GM12878 (cell line): Measurements from ENCODE around the gene GGT6. TPM values are rescaled to one million over a fixed set of nuclear protein-coding genes. Genes with fewer than 3 reads are reported as not detected.

Experiments
- ATAC-seq: fragments of 200-7000 bp; cut with Tn5 transposase; 3 replicates; pipeline ENCODE4 v1.9.1; 2020; ENCODE audit warnings: mild to moderate bottlenecking, moderate library complexity
- BruUV-seq: library from RNA; stranded (reverse); fragments of 400-500 nt; replicated peaks from 2 replicates; lab custom pipeline; 2021; lab: Mats Ljungman, UMichigan
- CTCF ChIA-PET: fragments of 300-600 bp; sonication (Branson Sonifier 250); formaldehyde crosslinking; extraction: SDS; loops from one replicate; lab custom pipeline; 2021; ENCODE audit warnings: inconsistent platforms; lab: Yijun Ruan, JAX
- POLR2A ChIA-PET: fragments of 350-600 bp; formaldehyde crosslinking; extraction: SDS; loops from one replicate; lab custom pipeline; 2021; ENCODE audit warnings: inconsistent platforms; lab: Charles Lee
- RAD21 ChIA-PET: fragments of 300-600 bp; sonication (Branson Sonifier 250); formaldehyde crosslinking; loops from one replicate; lab custom pipeline; 2023; ENCODE audit warnings: antibody characterized with exemption; ENCODE audit not compliant: unreplicated experiment; lab: Charles Lee
- SMC1A ChIA-PET: fragments of 300-600 bp; sonication (Branson Sonifier 250); formaldehyde crosslinking; loops from one replicate; lab custom pipeline; 2023; ENCODE audit not compliant: unreplicated experiment, uncharacterized antibody; lab: Charles Lee
- DNase-seq: peaks from one replicate; pipeline ENCODE4 v3.0.0-alpha.2; 2011; ENCODE audit warnings: low read depth, low spot score
- FAIRE-seq: peaks from 3 replicates; lab custom pipeline; 2011; peaks lifted over from hg19 to GRCh38; lab: Jason Lieb, UNC
- H2AFZ ChIP-seq: 2 replicates; pipeline ENCODE4 v1.6.0; 2011; ENCODE audit warnings: low read depth, low read length, control low read depth; ENCODE audit not compliant: control insufficient read depth
- H3K27ac ChIP-seq: 2 replicates; pipeline ENCODE4 v1.5.1; 2011; ENCODE audit warnings: control low read depth; ENCODE audit not compliant: control insufficient read depth, insufficient read depth
- H3K27me3 ChIP-seq, 2 experiments: replicated peaks in 1 of 2; 2 replicates each; pipeline versions ENCODE4 v1.6.0 to v1.6.1; 2011; ENCODE audit warnings: low read length in 1 of 2; ENCODE audit not compliant: control insufficient read depth in 2 of 2, insufficient read depth in 2 of 2
- H3K36me3 ChIP-seq, 2 experiments: 2 replicates each; pipeline ENCODE4 v1.5.1; 2011; ENCODE audit warnings: low read length in 1 of 2; ENCODE audit not compliant: control insufficient read depth in 2 of 2, insufficient read depth in 2 of 2
- H3K4me1 ChIP-seq: 2 replicates; pipeline ENCODE4 v1.6.1; 2011; ENCODE audit warnings: mild to moderate bottlenecking, low read length, moderate library complexity, mixed read lengths; ENCODE audit not compliant: control insufficient read depth, insufficient read depth
- H3K4me2 ChIP-seq: 2 replicates; pipeline ENCODE4 v1.6.0; 2011; ENCODE audit warnings: control low read depth; ENCODE audit not compliant: control insufficient read depth, insufficient read depth
- H3K4me3 ChIP-seq: fragments of 200-600 bp; sonication (generic); 2 replicates; pipeline ENCODE4 v1.5.1; 2016
- H3K79me2 ChIP-seq: 2 replicates; pipeline ENCODE4 v1.6.0; 2011; ENCODE audit warnings: low read length; ENCODE audit not compliant: control insufficient read depth, insufficient read depth
- H3K9ac ChIP-seq: 2 replicates; pipeline ENCODE4 v1.8.0; 2011; ENCODE audit warnings: low read length, control low read depth, mixed read lengths; ENCODE audit not compliant: control insufficient read depth, insufficient read depth
- H3K9me3 ChIP-seq: replicated peaks from 3 replicates; pipeline ENCODE4 v1.5.1; 2011; ENCODE audit warnings: mild to moderate bottlenecking, low read length; ENCODE audit not compliant: control insufficient read depth, insufficient read depth
- H4K20me1 ChIP-seq: 2 replicates; pipeline ENCODE4 v1.6.0; 2011; ENCODE audit not compliant: control insufficient read depth, insufficient read depth
- IKZF2 ChIP-seq, 2 experiments: fragments of 450-650 bp; IDR thresholded peaks; 2 replicates each; pipeline ENCODE4 v1.6.1; 2017; ENCODE audit warnings: mild to moderate bottlenecking in 2 of 2, moderate library complexity in 2 of 2
- IRF4 ChIP-seq: IDR thresholded peaks from 2 replicates; pipeline ENCODE4 v1.6.1; 2011; ENCODE audit warnings: low read depth, low read length
- NRF1 ChIP-seq: conservative IDR thresholded peaks from 2 replicates; pipeline ENCODE4 v1.6.1; 2011; ENCODE audit warnings: mild to moderate bottlenecking, low read depth, low read length, improper control_type of control experiment
- ZNF384 ChIP-seq: IDR thresholded peaks from 2 replicates; pipeline ENCODE4 v1.6.1; 2012; ENCODE audit warnings: low read depth, mild to moderate bottlenecking, low read length, improper control_type of control experiment, borderline replicate concordance
- ZNF592 ChIP-seq: fragments of 450-650 bp; IDR thresholded peaks from 2 replicates; pipeline ENCODE4 v1.6.1; 2017; ENCODE audit warnings: mild to moderate bottlenecking, moderate library complexity
- WGBS: methylation state at CpG from one replicate; pipeline ENCODE4 v1.1.6; 2016; ENCODE audit warnings: low lambda C conversion rate; ENCODE audit not compliant: insufficient replicate concordance, insufficient coverage; ENCODE audit errors: missing lambda C conversion rate; 5-methylcytosine and 5-hydroxymethylcytosine counted together
- in situ Hi-C: fragments of 300-500 bp; cut with MboI; formaldehyde crosslinking; loops from 9 replicates; pipeline ENCODE4 v1.14.3; 2018; ENCODE audit warnings: mixed read lengths
- intact Hi-C: fragments of 100-400 bp; cut with micrococcal nuclease; formaldehyde crosslinking; loops from one replicate; pipeline ENCODE4 v1.14.2; 2022; ENCODE audit not compliant: unreplicated experiment
- polyA plus RNA-seq, 11 experiments: library from polyadenylated mRNA; depleted of rRNA in 4 of 11; unstranded in 6 of 11; stranded (reverse) in 5 of 11; fragments of >200 nt; fragmentation: Nextera tagmentation in 4 of 11; fragmentation: Illumina TruSeq in 1 of 11; extraction: Ambion mirVana in 4 of 11; extraction: Trizol in 1 of 11; gene quantifications; 1 replicate in 1 of 11; 2 replicates in 10 of 11; pipeline versions ENCODE4 v1.2.1 to v1.2.3, GENCODE V29; 2011 to 2016; ENCODE audit warnings: inconsistent platforms in 2 of 11, missing spikeins in 2 of 11, low read depth in 1 of 11
- total RNA-seq, 4 experiments: library from RNA; depleted of rRNA in 3 of 4; stranded (reverse); fragments of >200 nt in 3 of 4; fragmentation: Illumina TruSeq in 1 of 4; extraction: Trizol in 1 of 4; gene quantifications; 2 replicates each; pipeline versions ENCODE4 v1.2.1 to v1.2.3, GENCODE V29; 2013 to 2021

The GGT6 gene
- total and polyA plus RNA-seq, 10 of the 15 experiments (the other 5 are each of a cell fraction or from before 2014, with no cell fraction given) = 0.01 to 0.26 (median 0.13) TPM; not detected in 5

- SMC1A ChIA-PET = no interaction called here
- ATAC-seq = no peak
- BruUV-seq = no TSS peak
- H3K79me2 ChIP-seq = no peaks in the 10 kb centered on the region
- no peak overlapping the region for H2AFZ ChIP-seq
- 41% methylated on average over 7 of the region's 7 CpGs for WGBS
- in situ Hi-C loops = no loop called here
- H3K9me3 ChIP-seq = no peaks in the 10 kb centered on the region
- H3K4me2 ChIP-seq = no peak overlapping the region
- RAD21 ChIA-PET = no interaction called here
- no peaks in the 10 kb centered on the region for H3K36me3 ChIP-seq
- intact Hi-C loops = no loop called here
- H3K27ac ChIP-seq = no peak overlapping the region
- no peaks in the 10 kb centered on the region for H4K20me1 ChIP-seq
- CTCF ChIA-PET = interaction anchor here (0.9 kb wide), 1 partner anchor 78 kb away, joined by 3 read pairs; no protein-coding TSS in a partner anchor
- H3K9ac ChIP-seq = no peak overlapping the region
- POLR2A ChIA-PET = no interaction called here
- peaks cover 3 to 4% of the 10 kb centered on the region in 2 experiments; a peak in 3 of 4 replicates for H3K27me3 ChIP-seq
- no peak for FAIRE-seq
- H3K4me1 ChIP-seq = no peaks in the 10 kb centered on the region
- DNase-seq = no peak
- TF ChIP-seq ZNF384 (no peak), IKZF2 (IDR thresholded peaks at IDR 0.05) (no peak), NRF1 (no peak), IRF4 (no peak), ZNF592 (no peak)
- no peak overlapping the region for H3K4me3 ChIP-seq
Measured at GRCh38 chr17:4594406-4594805, 34.0 kb upstream of the GGT6 start.
